Pericardium fibroblast (primary cell): ENCODE results near the gene ITPKB. TPM values are rescaled to one million over a fixed set of nuclear protein-coding genes. Genes with fewer than 3 reads are reported as not detected.

ENCODE experiments used
- total RNA-seq: library from RNA; depleted of rRNA; stranded (reverse); fragments of >200 nt; gene quantifications from 2 replicates; pipeline ENCODE4 v1.2.3, GENCODE V29; 2015

ITPKB gene
- total RNA-seq = 7.8 and 11.3 TPM in 2 replicates

GRCh38 chr1:226738995-226739695 is at the start of gene ITPKB:
TSS of gene ITPKB (minus strand) at chr1:226739282. CDS start at chr1:226737458, 1,824 bp downstream.

Other genes starting within 250 kb of the ITPKB start
- gene STUM, start 190.5 kb downstream of the ITPKB start, total RNA-seq = 0.35 and 0.60 TPM in 2 replicates
- 4.6 and 14.8 TPM in 2 replicates for gene PSEN2, start 131.3 kb upstream of the ITPKB start, total RNA-seq
- gene COQ8A, start 201.0 kb upstream of the ITPKB start, total RNA-seq = 7.9 and 21.6 TPM in 2 replicates